H1 (cell line): ENCODE results near the gene BCL2L12. TPM values are rescaled to one million over a fixed set of nuclear protein-coding genes. Genes with fewer than 3 reads are reported as not detected.
A peak's percentile ranks its signal among the peaks of the same experiment; 100 is the strongest.

ENCODE experiments used
- CTCF ChIA-PET: fragments of 300-600 bp; sonication (Branson Sonifier 250); formaldehyde crosslinking; loops from one replicate; lab custom pipeline; 2021; ENCODE audit not compliant: partially characterized antibody; lab: Charles Lee
- POLR2A ChIA-PET: fragments of 300-600 bp; sonication (Branson Sonifier 250); formaldehyde crosslinking; loops from one replicate; lab custom pipeline; 2021; ENCODE audit warnings: inconsistent platforms; ENCODE audit not compliant: partially characterized antibody; lab: Charles Lee
- DNase-seq, 2 experiments: peaks; one replicate each; pipeline versions ENCODE4 v3.0.0 to v3.0.0-alpha.2; 2010 to 2022; ENCODE audit warnings: low spot score in 2 of 2, low read depth in 1 of 2, mixed read lengths in 1 of 2
- FAIRE-seq: peaks from 2 replicates; lab custom pipeline; 2011; peaks lifted over from hg19 to GRCh38; lab: Jason Lieb, UNC
- H2AFZ ChIP-seq: 2 replicates; pipeline ENCODE4 v1.8.1; 2012; ENCODE audit warnings: low read length, inconsistent platforms
- H2AK5ac ChIP-seq: 2 replicates; pipeline ENCODE4 v1.6.1; 2013; ENCODE audit warnings: low read depth, low read length
- H2BK120ac ChIP-seq: replicated peaks from 2 replicates; pipeline ENCODE3; 2013; ENCODE audit warnings: low read depth, low read length, inconsistent platforms
- H2BK12ac ChIP-seq: 2 replicates; pipeline ENCODE4 v1.6.1; 2013; ENCODE audit warnings: low read depth, low read length
- H2BK15ac ChIP-seq: 2 replicates; pipeline ENCODE4 v1.6.1; 2013; ENCODE audit warnings: low read length
- H2BK20ac ChIP-seq: 2 replicates; pipeline ENCODE4 v1.6.1; 2013; ENCODE audit warnings: low read length
- H2BK5ac ChIP-seq: 2 replicates; pipeline ENCODE4 v1.6.1; 2013; ENCODE audit warnings: low read depth, low read length
- H3K14ac ChIP-seq: 2 replicates; pipeline ENCODE4 v1.6.1; 2013; ENCODE audit warnings: inconsistent platforms; ENCODE audit not compliant: insufficient read length
- H3K18ac ChIP-seq: 2 replicates; pipeline ENCODE4 v1.6.1; 2013; ENCODE audit warnings: low read length; ENCODE audit errors: extremely low read depth
- H3K23ac ChIP-seq: 2 replicates; pipeline ENCODE4 v1.6.1; 2013; ENCODE audit warnings: inconsistent platforms; ENCODE audit not compliant: insufficient read length
- H3K23me2 ChIP-seq: 2 replicates; pipeline ENCODE4 v1.6.1; 2013; ENCODE audit warnings: low read depth, low read length
- H3K27ac ChIP-seq: 2 replicates; pipeline ENCODE4 v1.6.1; 2011; ENCODE audit warnings: low read depth, low read length, inconsistent platforms
- H3K27me3 ChIP-seq, 4 experiments: replicated peaks in 1 of 4; 1 replicate in 1 of 4; 2 replicates in 3 of 4; pipeline versions ENCODE4 v1.6.1 to v1.8.1; 2011 to 2013; ENCODE audit warnings: low read length in 3 of 4, mild to moderate bottlenecking in 3 of 4, inconsistent platforms in 2 of 4, mixed read lengths in 2 of 4, moderate library complexity in 1 of 4; ENCODE audit not compliant: control insufficient read depth in 3 of 4, insufficient read depth in 3 of 4; ENCODE audit errors: extremely low read depth in 1 of 4
- H3K36me3 ChIP-seq, 4 experiments: 2 replicates each; pipeline versions ENCODE4 v1.6.1 to v1.8.1; 2011 to 2013; ENCODE audit warnings: mild to moderate bottlenecking in 4 of 4, low read length in 3 of 4, moderate library complexity in 2 of 4, control low read depth in 1 of 4, inconsistent platforms in 1 of 4; ENCODE audit not compliant: insufficient read depth in 4 of 4, control insufficient read depth in 2 of 4
- H3K4ac ChIP-seq: replicated peaks from 2 replicates; pipeline ENCODE3; 2013; ENCODE audit warnings: low read length, low read depth, mixed read lengths, inconsistent platforms; ENCODE audit not compliant: insufficient read length
- H3K4me1 ChIP-seq, 4 experiments: replicated peaks in 1 of 4; 1 replicate in 1 of 4; 2 replicates in 3 of 4; pipeline versions ENCODE4 v1.6.1 to v1.8.1; 2011 to 2013; ENCODE audit warnings: low read length in 3 of 4, inconsistent platforms in 2 of 4, mixed read lengths in 1 of 4; ENCODE audit not compliant: insufficient read depth in 4 of 4, control insufficient read depth in 3 of 4
- H3K4me2 ChIP-seq, 2 experiments: 2 replicates each; pipeline versions ENCODE4 v1.6.1 to v1.8.1; 2011 to 2013; ENCODE audit warnings: low read depth in 2 of 2, low read length in 2 of 2, control low read depth in 1 of 2, inconsistent platforms in 1 of 2, mild to moderate bottlenecking in 1 of 2; ENCODE audit not compliant: insufficient read depth in 1 of 2
- H3K4me3 ChIP-seq, 4 experiments: fragments of 200-600, 300-600 bp in 1 of 4; sonication (generic), shearing (Covaris generic), sonication (Bioruptor Twin) in 1 of 4; 2 replicates each; pipeline versions ENCODE4 v1.5.1 to v1.8.1; 2011 to 2016; ENCODE audit warnings: low read length in 4 of 4, low read depth in 3 of 4, control low read depth in 2 of 4, inconsistent platforms in 2 of 4, mild to moderate bottlenecking in 2 of 4, mixed read lengths in 1 of 4, moderate library complexity in 1 of 4; ENCODE audit not compliant: insufficient read depth in 2 of 4; ENCODE audit errors: extremely low read depth in 1 of 4
- H3K56ac ChIP-seq: replicated peaks from 2 replicates; pipeline ENCODE3; 2013; ENCODE audit warnings: low read depth, mild to moderate bottlenecking, mixed read lengths, low read length, inconsistent platforms; ENCODE audit not compliant: insufficient read length
- H3K79me1 ChIP-seq: 2 replicates; pipeline ENCODE4 v1.6.1; 2013; ENCODE audit warnings: low read depth, low read length, control low read depth
- H3K79me2 ChIP-seq, 2 experiments: 2 replicates each; pipeline versions ENCODE4 v1.6.1 to v1.8.1; 2012 to 2013; ENCODE audit warnings: low read length in 2 of 2, mild to moderate bottlenecking in 2 of 2, inconsistent platforms in 1 of 2; ENCODE audit not compliant: insufficient read depth in 2 of 2, control insufficient read depth in 1 of 2
- H3K9ac ChIP-seq, 4 experiments: replicated peaks in 1 of 4; 1 replicate in 1 of 4; 2 replicates in 3 of 4; pipeline versions ENCODE4 v1.6.1 to v1.8.1; 2011 to 2013; ENCODE audit warnings: low read depth in 3 of 4, low read length in 3 of 4, control low read depth in 2 of 4, mild to moderate bottlenecking in 2 of 4, moderate library complexity in 2 of 4, inconsistent platforms in 1 of 4; ENCODE audit errors: extremely low read depth in 1 of 4
- H3K9me3 ChIP-seq, 2 experiments: 2 replicates each; pipeline versions ENCODE4 v1.6.1 to v1.8.1; 2012 to 2013; ENCODE audit warnings: mild to moderate bottlenecking in 2 of 2, moderate library complexity in 2 of 2, control low read depth in 1 of 2, inconsistent platforms in 1 of 2, low read depth in 1 of 2, low read length in 1 of 2, mixed read lengths in 1 of 2; ENCODE audit not compliant: insufficient read depth in 2 of 2
- H4K20me1 ChIP-seq, 2 experiments: replicated peaks in 1 of 2; 2 replicates each; pipeline versions ENCODE3 to v1.8.1; 2011 to 2013; ENCODE audit warnings: inconsistent platforms in 2 of 2, low read length in 2 of 2, mild to moderate bottlenecking in 1 of 2; ENCODE audit not compliant: insufficient read depth in 2 of 2, control insufficient read depth in 1 of 2
- H4K5ac ChIP-seq: 2 replicates; pipeline ENCODE4 v1.6.1; 2013; ENCODE audit warnings: low read length, low read depth, mixed read lengths, inconsistent platforms; ENCODE audit not compliant: insufficient read length
- H4K8ac ChIP-seq: 2 replicates; pipeline ENCODE4 v1.8.0; 2013; ENCODE audit warnings: mild to moderate bottlenecking, moderate library complexity, low read length, inconsistent platforms; ENCODE audit not compliant: insufficient read depth; ENCODE audit errors: extremely low read depth
- H4K91ac ChIP-seq: replicated peaks from 2 replicates; pipeline ENCODE3; 2013; ENCODE audit warnings: low read length, mixed read lengths, inconsistent platforms; ENCODE audit not compliant: insufficient read length
- CBX8 ChIP-seq: fragments of 300-800, 300-1000 bp; sonication (generic); IDR thresholded peaks from 2 replicates; pipeline ENCODE4 v1.7.1; 2016; ENCODE audit warnings: low read depth, low read length, borderline replicate concordance
- CREB1 ChIP-seq: IDR thresholded peaks from 2 replicates; pipeline ENCODE4 v1.6.1; 2012; ENCODE audit warnings: inconsistent platforms
- FOSL1 ChIP-seq: IDR thresholded peaks from 2 replicates; pipeline ENCODE4 v1.6.1; 2011; ENCODE audit warnings: mild to moderate bottlenecking, low read depth, low read length, moderate library complexity; ENCODE audit not compliant: insufficient read depth
- HDAC2 ChIP-seq, 2 experiments: fragments of 300-600 bp in 1 of 2; sonication (generic) in 1 of 2; IDR thresholded peaks; 2 replicates each; pipeline ENCODE4 v1.6.1; 2011 to 2012; ENCODE audit warnings: low read depth in 2 of 2, low read length in 2 of 2, mild to moderate bottlenecking in 2 of 2, moderate library complexity in 2 of 2, borderline replicate concordance in 1 of 2, inconsistent platforms in 1 of 2
- KDM4A ChIP-seq: IDR thresholded peaks from one replicate; pipeline ENCODE4 v1.7.1; 2012; ENCODE audit warnings: low read depth, mild to moderate bottlenecking, moderate library complexity, low read length, inconsistent platforms; ENCODE audit not compliant: severe bottlenecking
- PHF8 ChIP-seq: fragments of 200-600 bp; sonication (generic); conservative IDR thresholded peaks from 2 replicates; pipeline ENCODE4 v1.7.1; 2012; ENCODE audit warnings: low read depth, mild to moderate bottlenecking, inconsistent platforms, low read length, moderate library complexity
- SAP30 ChIP-seq: fragments of 300-600 bp; sonication (generic); IDR thresholded peaks from 2 replicates; pipeline ENCODE4 v1.7.1; 2012; ENCODE audit warnings: low read length, moderate library complexity, mild to moderate bottlenecking, inconsistent platforms; ENCODE audit not compliant: insufficient read depth, insufficient replicate concordance
- SIN3A ChIP-seq, 2 experiments: IDR thresholded peaks in 1 of 2; conservative IDR thresholded peaks in 1 of 2; 2 replicates each; pipeline ENCODE4 v1.6.1; 2011 to 2012; ENCODE audit warnings: low read length in 2 of 2, improper control_type of control experiment in 1 of 2, low read depth in 1 of 2, mild to moderate bottlenecking in 1 of 2
- SIX5 ChIP-seq: IDR thresholded peaks from 2 replicates; pipeline ENCODE4 v1.6.1; 2011; ENCODE audit warnings: mild to moderate bottlenecking, low read depth, low read length
- SUZ12 ChIP-seq: fragments of 200-600 bp; sonication (generic); IDR thresholded peaks from 2 replicates; pipeline ENCODE4 v1.6.1; 2012; ENCODE audit warnings: mild to moderate bottlenecking, inconsistent platforms, low read length, moderate library complexity, mixed read lengths
- WGBS, 2 experiments: shearing (Covaris generic) in 1 of 2; methylation state at CpG; one replicate each; pipeline versions ENCODE4 v1.1.6 to v1.1.7; 2013 to 2015; ENCODE audit warnings: low lambda C conversion rate in 2 of 2, mixed read lengths in 2 of 2, inconsistent platforms in 1 of 2, low coverage in 1 of 2, missing lambda C conversion rate in 1 of 2; ENCODE audit not compliant: insufficient replicate concordance in 2 of 2, insufficient coverage in 1 of 2, insufficient read length in 1 of 2; ENCODE audit errors: extremely low coverage in 1 of 2, missing lambda C conversion rate in 1 of 2; 5-methylcytosine and 5-hydroxymethylcytosine counted together
- polyA plus RNA-seq, 7 experiments: library from polyadenylated mRNA; depleted of rRNA in 3 of 7; stranded (reverse) in 5 of 7; unstranded in 2 of 7; fragments of >200 nt in 5 of 7; fragments of 200-250 nt in 2 of 7; gene quantifications; 1 replicate in 5 of 7; 2 replicates in 1 of 7; 4 replicates in 1 of 7; pipeline versions ENCODE4 v1.2.1 to v1.2.3, GENCODE V29; 2011 to 2013; ENCODE audit warnings: missing spikeins in 2 of 7, mixed read lengths in 2 of 7
- total RNA-seq: library from RNA; stranded (reverse); fragmentation: NEBNext Ultra II Directional; extraction: Animal tissue kit (Norgen Biotek cat#: 25700); gene quantifications from 2 replicates; pipeline ENCODE4 v1.2.1, GENCODE V29; 2021

BCL2L12 gene
- total and polyA plus RNA-seq, 2 of the 8 experiments (the other 6 are each of a cell fraction or from before 2014, with no cell fraction given) = 126 to 209 TPM

- ChIA-PET CTCF (no interaction called here), POLR2A (interaction anchor here (0.9 to 18.0 kb wide), 3 partner anchors 9 to 60 kb away, joined by 4 to 275 read pairs (median 236); partner anchors contain the start of genes PRMT1, RRAS and SCAF1)
- Histone ChIP-seq H2AFZ (no peak overlapping the region), H3K23me2 (no peaks in the 10 kb centered on the region), H2BK12ac (no peak overlapping the region), H4K20me1 (peaks cover 6 to 17% of the 10 kb centered on the region in 2 experiments), H3K4me3 (no peak overlapping the region), H3K27me3 (no peaks in the 10 kb centered on the region), H3K27ac (no peak overlapping the region), H4K91ac (no peak overlapping the region), H4K5ac (no peak overlapping the region), H3K36me3 (peaks cover 13 to 69% (median 40%) of the 10 kb centered on the region in 4 experiments; a peak in 7 of 8 replicates), H3K23ac (no peak overlapping the region), H2AK5ac (no peak overlapping the region), H2BK120ac (no peak overlapping the region), H3K9ac (no peak overlapping the region), H3K14ac (no peak overlapping the region), H3K4me1 (peaks cover 0 to 14% (median 5%) of the 10 kb centered on the region in 4 experiments; a peak in 4 of 7 replicates), H3K18ac (no peak overlapping the region), H2BK20ac (no peak overlapping the region), H3K79me1 (peaks cover 7% of the 10 kb centered on the region; the same call in 1 of the 2 replicates), H3K4me2 (no peak overlapping the region), H3K56ac (no peak overlapping the region), H3K4ac (no peak overlapping the region), H3K79me2 (no peaks in the 10 kb centered on the region; a peak in 1 of 4 replicates), H3K9me3 (no peaks in the 10 kb centered on the region), H2BK15ac (no peak overlapping the region), H2BK5ac (no peak overlapping the region), H4K8ac (peak overlapping the region; percentile 4; the same call in 1 of the 2 replicates)
- DNase-seq = no peak
- FAIRE-seq = no peak
- WGBS, 2 experiments = 96% methylated on average over 27 of the region's 58 CpGs; no CpG with 5 or more reads in 1 of the 2 experiments
- no peak for TF ChIP-seq FOSL1
- TF ChIP-seq KDM4A = no peak
- no peak for TF ChIP-seq SUZ12
- TF ChIP-seq PHF8 = no peak
- TF ChIP-seq CBX8 = no peak
- TF ChIP-seq HDAC2 (IDR thresholded peaks at IDR 0.05; ENCODE audit: borderline replicate concordance in 1 of 2, low read depth in 2 of 2, low read length in 2 of 2) = no peak
- no peak for TF ChIP-seq SAP30
- no peak for TF ChIP-seq SIN3A (conservative IDR thresholded peaks at IDR 0.05 in 1 of 2, IDR thresholded peaks at IDR 0.05 in 1 of 2; ENCODE audit: low read depth in 1 of 2, low read length in 2 of 2)
- TF ChIP-seq SIX5 = no peak
- TF ChIP-seq CREB1 = no peak
These were observed 12.9 kb upstream of the BCL2L12 start for GRCh38 chr19:49652551-49653465.
